A673 (cell line): ENCODE results near the gene PLEKHA6. TPM values are rescaled to one million over a fixed set of nuclear protein-coding genes. Genes with fewer than 3 reads are reported as not detected.

ENCODE experiments used
- BruUV-seq: library from RNA; stranded (reverse); fragments of 400-500 nt; replicated peaks from 2 replicates; lab custom pipeline; 2021; lab: Mats Ljungman, UMichigan
- CTCF ChIA-PET: fragments of 300-600 bp; sonication (Branson Sonifier 250); formaldehyde crosslinking; loops from one replicate; lab custom pipeline; 2022; ENCODE audit warnings: antibody characterized with exemption; lab: Charles Lee
- POLR2A ChIA-PET: fragments of 300-600 bp; sonication (Branson Sonifier 250); formaldehyde crosslinking; loops from one replicate; lab custom pipeline; 2022; ENCODE audit warnings: antibody characterized with exemption; ENCODE audit not compliant: low non-redundant PET; lab: Charles Lee
- DNase-seq: peaks from one replicate; pipeline ENCODE4 v3.0.0-alpha.2; 2015; ENCODE audit warnings: low spot score
- H3K27ac ChIP-seq: fragments of 200-600 bp; sonication (generic); 2 replicates; pipeline ENCODE4 v1.5.1; 2016; ENCODE audit warnings: mixed run types, low read depth, mild to moderate bottlenecking, mixed read lengths, antibody characterized with exemption, low read length; ENCODE audit not compliant: poor library complexity, severe bottlenecking
- H3K27me3 ChIP-seq: fragments of 200-600 bp; sonication (generic); replicated peaks from 2 replicates; pipeline ENCODE4 v1.6.1; 2017; ENCODE audit warnings: mixed run types, low read depth, mild to moderate bottlenecking, mixed read lengths, antibody characterized with exemption, low read length; ENCODE audit not compliant: insufficient read depth, poor library complexity
- H3K36me3 ChIP-seq: fragments of 200-600 bp; sonication (generic); 2 replicates; pipeline ENCODE4 v1.6.1; 2016; ENCODE audit warnings: mixed run types, mild to moderate bottlenecking, mixed read lengths, antibody characterized with exemption, low read length; ENCODE audit not compliant: insufficient read depth, poor library complexity, severe bottlenecking
- H3K4me1 ChIP-seq: fragments of 200-600 bp; sonication (generic); 2 replicates; pipeline ENCODE4 v1.6.1; 2017; ENCODE audit warnings: mixed run types, mild to moderate bottlenecking, mixed read lengths, antibody characterized with exemption, low read length; ENCODE audit not compliant: insufficient read depth, poor library complexity, severe bottlenecking
- H3K4me3 ChIP-seq: fragments of 200-600 bp; sonication (generic); 2 replicates; pipeline ENCODE4 v1.5.1; 2016; ENCODE audit warnings: low read depth, mixed run types, mild to moderate bottlenecking, mixed read lengths, low read length; ENCODE audit not compliant: poor library complexity, severe bottlenecking
- H3K9me3 ChIP-seq: fragments of 200-600 bp; sonication (generic); 2 replicates; pipeline ENCODE4 v1.6.1; 2016; ENCODE audit warnings: mixed run types, low read depth, mild to moderate bottlenecking, mixed read lengths, antibody characterized with exemption, low read length; ENCODE audit not compliant: poor library complexity, severe bottlenecking
- CTCF ChIP-seq: fragments of 300-800, 200-600 bp; sonication (generic); conservative IDR thresholded peaks from 2 replicates; pipeline ENCODE4 v1.5.1; 2017; ENCODE audit warnings: low read depth, mild to moderate bottlenecking, antibody characterized with exemption, low read length, moderate library complexity, mixed read lengths
- EZH2 ChIP-seq: fragments of 200-600 bp; sonication (generic); IDR thresholded peaks from 2 replicates; pipeline ENCODE4 v1.6.1; 2017; ENCODE audit warnings: borderline replicate concordance, low read depth, mild to moderate bottlenecking, mixed read lengths, antibody characterized with exemption, low read length; ENCODE audit not compliant: poor library complexity, severe bottlenecking
- intact Hi-C: fragments of 100-400 bp; cut with micrococcal nuclease; formaldehyde crosslinking; loops from one replicate; pipeline ENCODE4 v1.10.0; 2022; ENCODE audit not compliant: unreplicated experiment
- total RNA-seq: library from RNA; stranded (reverse); gene quantifications from 2 replicates; pipeline ENCODE4 v1.2.3, GENCODE V29; 2021

Gene PLEKHA6
- total RNA-seq, 1 experiment from 2014 or later: 0.58 TPM

DNA sequence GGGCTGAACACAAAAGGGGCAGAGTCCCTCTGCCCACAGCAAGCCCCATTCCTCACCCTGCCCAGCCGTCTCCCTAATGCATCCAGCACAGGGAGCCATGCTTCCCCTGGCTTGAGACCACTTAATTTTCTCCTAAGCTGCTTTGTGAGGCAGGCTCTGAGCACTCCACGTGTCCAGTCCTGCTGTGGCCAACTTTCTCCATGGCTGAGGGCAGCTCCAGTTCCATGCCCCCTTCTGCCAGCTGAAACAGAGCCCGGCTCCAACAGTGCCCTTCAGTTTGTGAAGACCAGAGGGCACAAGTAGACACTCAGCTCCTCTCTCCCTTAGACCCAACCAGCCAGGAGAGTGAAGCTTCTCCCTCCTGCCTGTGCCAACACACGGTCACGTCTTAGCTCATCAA lies 33.8 kb downstream of the PLEKHA6 start:
- ChIA-PET POLR2A (no interaction called here), CTCF (no interaction called here)
- Histone ChIP-seq H3K9me3 (no peaks in the 10 kb centered on the region), H3K4me1 (no peaks in the 10 kb centered on the region), H3K27me3 (peaks cover 5% of the 10 kb centered on the region), H3K27ac (no peak overlapping the region), H3K4me3 (no peak overlapping the region), H3K36me3 (no peaks in the 10 kb centered on the region)
- intact Hi-C loops: no loop called here
- TF ChIP-seq CTCF: no peak
- TF ChIP-seq EZH2: no peak
- no peak for DNase-seq
- no TSS peak for BruUV-seq

DNA sequence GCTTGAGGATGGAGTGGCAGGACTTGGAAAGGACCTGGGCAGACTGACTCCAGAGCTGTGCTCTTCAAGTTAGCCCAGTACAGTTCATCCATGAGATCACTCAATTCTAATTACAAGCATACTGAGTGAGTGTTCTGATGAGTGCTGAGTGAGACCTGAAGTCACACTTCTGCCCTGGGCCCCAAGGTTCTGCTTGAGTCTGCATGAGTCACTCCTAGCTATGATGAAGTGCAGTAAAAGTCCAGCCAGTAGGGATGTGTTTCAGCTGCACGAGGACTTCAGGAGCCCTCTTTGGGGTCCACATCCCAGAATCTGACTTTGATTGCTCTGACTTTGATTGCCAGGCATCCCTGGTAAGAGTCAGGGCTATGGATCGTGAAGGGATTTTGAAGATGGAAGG lies 35.8 kb downstream of the PLEKHA6 start:
- no TSS peak for BruUV-seq
- intact Hi-C loops: no loop called here
- POLR2A ChIA-PET: no interaction called here
- Histone ChIP-seq H3K27me3 (peaks cover 5% of the 10 kb centered on the region), H3K4me1 (no peaks in the 10 kb centered on the region), H3K9me3 (no peaks in the 10 kb centered on the region), H3K36me3 (no peaks in the 10 kb centered on the region), H3K4me3 (no peak overlapping the region), H3K27ac (no peak overlapping the region)
- DNase-seq: no peak
- TF ChIP-seq EZH2 (no peak), CTCF (no peak)
- CTCF ChIA-PET: interaction anchor here (0.5 kb wide), 1 partner anchor 265 kb away, joined by 3 read pairs; no protein-coding TSS in a partner anchor

- H3K4me3 ChIP-seq: no peak overlapping the region
- CTCF ChIA-PET: no interaction called here
- no peak for DNase-seq
- POLR2A ChIA-PET: interaction anchor here (0.5 kb wide), 1 partner anchor 1017 kb away, joined by 3 read pairs; the partner anchor contains the start of gene BTG2
- intact Hi-C loops: no loop called here
- no peaks in the 10 kb centered on the region for H3K36me3 ChIP-seq
- TF ChIP-seq CTCF (no peak), EZH2 (no peak)
- H3K27me3 ChIP-seq: peaks cover 5% of the 10 kb centered on the region
- no TSS peak for BruUV-seq
- no peak overlapping the region for H3K27ac ChIP-seq
- no peaks in the 10 kb centered on the region for H3K9me3 ChIP-seq
- no peaks in the 10 kb centered on the region for H3K4me1 ChIP-seq
Observed at GRCh38 chr1:204322339-204322868, 37.3 kb downstream of the PLEKHA6 start.
